MM.1S (cell line): Measurements from ENCODE around the gene ANKH.
A peak's percentile ranks its signal among the peaks of the same experiment; 100 is the strongest.

Source experiments
- DNase-seq: peaks from one replicate; pipeline ENCODE4 v3.0.0-alpha.2; 2015
- H2AFZ ChIP-seq: fragments of 300-600 bp; sonication (generic); 2 replicates; pipeline ENCODE4 v1.6.0; 2016; ENCODE audit warnings: antibody characterized with exemption, low read length
- H3F3A ChIP-seq: fragments of 300-600 bp; sonication (generic); 2 replicates; pipeline ENCODE4 v1.6.1; 2016; ENCODE audit warnings: mild to moderate bottlenecking, antibody characterized with exemption, low read length, moderate library complexity, mixed read lengths; ENCODE audit not compliant: insufficient read depth
- H3K27ac ChIP-seq: fragments of 300-600 bp; sonication (generic); 2 replicates; pipeline ENCODE4 v1.5.1; 2016; ENCODE audit warnings: mild to moderate bottlenecking, low read length
- H3K27me3 ChIP-seq: fragments of 300-600 bp; sonication (generic); replicated peaks from 2 replicates; pipeline ENCODE4 v1.6.0; 2016; ENCODE audit warnings: low read length; ENCODE audit not compliant: insufficient read depth
- H3K36me3 ChIP-seq: fragments of 300-600 bp; sonication (generic); replicated peaks from 2 replicates; pipeline ENCODE4 v1.6.1; 2016; ENCODE audit warnings: mild to moderate bottlenecking, low read length, mixed read lengths; ENCODE audit not compliant: insufficient read depth
- H3K4me1 ChIP-seq: fragments of 300-600 bp; sonication (generic); 2 replicates; pipeline ENCODE4 v1.6.1; 2016; ENCODE audit warnings: low read length, mixed read lengths
- H3K4me2 ChIP-seq: fragments of 300-600 bp; sonication (generic); 2 replicates; pipeline ENCODE4 v1.6.0; 2016; ENCODE audit warnings: low read depth, low read length
- H3K4me3 ChIP-seq: fragments of 300-600 bp; sonication (generic); 2 replicates; pipeline ENCODE4 v1.5.1; 2016; ENCODE audit warnings: low read length, mixed read lengths
- H3K79me2 ChIP-seq: fragments of 300-600 bp; sonication (generic); 2 replicates; pipeline ENCODE4 v1.6.1; 2016; ENCODE audit warnings: mixed run types, low read length, mixed read lengths
- H3K9ac ChIP-seq: fragments of 300-600 bp; sonication (generic); 2 replicates; pipeline ENCODE4 v1.6.1; 2016; ENCODE audit warnings: low read length, mixed read lengths
- H3K9me2 ChIP-seq: fragments of 300-600 bp; sonication (generic); replicated peaks from 2 replicates; pipeline ENCODE4 v1.6.1; 2016; ENCODE audit warnings: mild to moderate bottlenecking, low read length, mixed read lengths; ENCODE audit not compliant: insufficient read depth
- H3K9me3 ChIP-seq: fragments of 300-600 bp; sonication (generic); replicated peaks from 2 replicates; pipeline ENCODE4 v1.6.1; 2016; ENCODE audit warnings: mild to moderate bottlenecking, low read length, mixed read lengths; ENCODE audit not compliant: insufficient read depth
- H4K20me1 ChIP-seq: fragments of 300-600 bp; sonication (generic); 2 replicates; pipeline ENCODE4 v1.6.1; 2016; ENCODE audit warnings: mild to moderate bottlenecking, low read length, moderate library complexity, mixed read lengths; ENCODE audit not compliant: insufficient read depth
- EZH2 ChIP-seq: fragments of 300-600 bp; sonication (generic); optimal IDR thresholded peaks from 2 replicates; pipeline ENCODE3; 2017; ENCODE audit warnings: low read depth, mild to moderate bottlenecking, antibody characterized with exemption, low read length, mixed read lengths
- EZH2phosphoT487 ChIP-seq: fragments of 300-600 bp; sonication (generic); IDR thresholded peaks from 2 replicates; pipeline ENCODE4 v1.6.1; 2018; ENCODE audit warnings: antibody characterized with exemption, low read length
- TF ChIP-seq, protein P1 (sequence below): fragments of 300-600 bp; sonication (generic); IDR thresholded peaks from 2 replicates; pipeline ENCODE4 v1.5.1; 2016; ENCODE audit warnings: antibody characterized with exemption, low read length, mixed read lengths

The ANKH gene

DNA sequence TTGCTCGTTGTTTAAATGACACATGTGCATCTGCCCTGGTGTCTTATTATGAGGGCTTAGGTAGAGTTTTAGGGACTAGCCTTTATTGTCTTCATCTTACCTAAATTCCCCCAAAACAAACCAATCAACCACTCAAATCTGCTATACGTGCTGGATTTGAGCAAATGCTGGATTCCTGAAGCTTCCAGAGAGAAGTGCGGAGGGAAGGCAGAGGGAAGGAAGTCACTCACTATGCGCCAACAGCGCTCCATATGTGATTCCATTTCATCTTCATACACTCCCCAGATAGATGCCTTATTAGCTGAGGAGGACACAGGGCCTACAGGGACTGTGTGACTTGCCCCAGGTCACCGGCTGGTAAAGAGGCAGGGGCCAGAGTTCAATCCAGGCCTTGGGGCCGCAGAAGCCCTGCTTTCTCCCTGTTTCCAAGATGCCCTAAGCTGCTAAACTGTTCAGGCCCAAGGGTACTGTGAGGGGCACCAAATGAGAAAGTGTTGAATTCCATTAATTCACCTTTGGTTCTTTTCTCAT, 143.6 kb downstream of the ANKH start:
- Histone ChIP-seq H3K4me1 (no peaks in the 10 kb centered on the region), H3K4me2 (no peak overlapping the region), H3K4me3 (no peak overlapping the region), H4K20me1 (no peaks in the 10 kb centered on the region), H3K9ac (no peak overlapping the region), H3K79me2 (no peaks in the 10 kb centered on the region), H3F3A (no peaks in the 10 kb centered on the region), H3K27ac (no peak overlapping the region), H3K27me3 (no peaks in the 10 kb centered on the region), H3K9me3 (no peaks in the 10 kb centered on the region), H3K36me3 (no peaks in the 10 kb centered on the region), H3K9me2 (no peaks in the 10 kb centered on the region), H2AFZ (no peak overlapping the region)
- DNase-seq, result no peak
- TF ChIP-seq EZH2phosphoT487 (no peak), EZH2 (no peak)
- TF ChIP-seq, protein P1, sequence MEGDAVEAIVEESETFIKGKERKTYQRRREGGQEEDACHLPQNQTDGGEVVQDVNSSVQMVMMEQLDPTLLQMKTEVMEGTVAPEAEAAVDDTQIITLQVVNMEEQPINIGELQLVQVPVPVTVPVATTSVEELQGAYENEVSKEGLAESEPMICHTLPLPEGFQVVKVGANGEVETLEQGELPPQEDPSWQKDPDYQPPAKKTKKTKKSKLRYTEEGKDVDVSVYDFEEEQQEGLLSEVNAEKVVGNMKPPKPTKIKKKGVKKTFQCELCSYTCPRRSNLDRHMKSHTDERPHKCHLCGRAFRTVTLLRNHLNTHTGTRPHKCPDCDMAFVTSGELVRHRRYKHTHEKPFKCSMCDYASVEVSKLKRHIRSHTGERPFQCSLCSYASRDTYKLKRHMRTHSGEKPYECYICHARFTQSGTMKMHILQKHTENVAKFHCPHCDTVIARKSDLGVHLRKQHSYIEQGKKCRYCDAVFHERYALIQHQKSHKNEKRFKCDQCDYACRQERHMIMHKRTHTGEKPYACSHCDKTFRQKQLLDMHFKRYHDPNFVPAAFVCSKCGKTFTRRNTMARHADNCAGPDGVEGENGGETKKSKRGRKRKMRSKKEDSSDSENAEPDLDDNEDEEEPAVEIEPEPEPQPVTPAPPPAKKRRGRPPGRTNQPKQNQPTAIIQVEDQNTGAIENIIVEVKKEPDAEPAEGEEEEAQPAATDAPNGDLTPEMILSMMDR, result no peak

DNA sequence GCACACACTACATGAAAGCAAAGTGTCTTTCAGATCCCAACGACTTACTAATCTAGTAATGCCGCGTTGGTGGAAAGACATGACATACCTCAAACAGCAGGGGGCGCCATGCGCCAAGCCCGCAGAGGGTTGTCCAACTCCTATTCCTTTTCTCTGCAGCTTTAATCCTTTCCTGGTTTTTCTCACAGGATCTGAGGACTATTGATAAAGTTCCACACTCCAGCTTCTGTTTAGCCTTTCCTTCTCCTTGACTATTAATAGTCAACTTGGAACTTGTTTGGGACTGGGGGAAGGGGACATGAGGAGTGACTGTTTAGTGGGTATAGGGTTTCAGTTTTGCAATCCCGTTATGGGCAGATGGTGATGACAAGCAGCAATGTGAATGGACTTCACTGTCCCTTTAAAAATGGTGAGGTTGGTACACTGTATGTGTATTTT, 144.1 kb downstream of the ANKH start:
- Histone ChIP-seq H4K20me1 (no peaks in the 10 kb centered on the region), H3K27me3 (no peaks in the 10 kb centered on the region), H3K9me3 (no peaks in the 10 kb centered on the region), H3K27ac (no peak overlapping the region), H3K9me2 (no peaks in the 10 kb centered on the region), H3K4me2 (no peak overlapping the region), H3K79me2 (no peaks in the 10 kb centered on the region), H3K4me3 (no peak overlapping the region), H3K9ac (no peak overlapping the region), H3K4me1 (no peaks in the 10 kb centered on the region), H2AFZ (no peak overlapping the region), H3F3A (no peaks in the 10 kb centered on the region), H3K36me3 (no peaks in the 10 kb centered on the region)
- peak; percentile 72 for DNase-seq
- TF ChIP-seq, protein P1, result peak; percentile 95
- TF ChIP-seq EZH2, result no peak

DNA sequence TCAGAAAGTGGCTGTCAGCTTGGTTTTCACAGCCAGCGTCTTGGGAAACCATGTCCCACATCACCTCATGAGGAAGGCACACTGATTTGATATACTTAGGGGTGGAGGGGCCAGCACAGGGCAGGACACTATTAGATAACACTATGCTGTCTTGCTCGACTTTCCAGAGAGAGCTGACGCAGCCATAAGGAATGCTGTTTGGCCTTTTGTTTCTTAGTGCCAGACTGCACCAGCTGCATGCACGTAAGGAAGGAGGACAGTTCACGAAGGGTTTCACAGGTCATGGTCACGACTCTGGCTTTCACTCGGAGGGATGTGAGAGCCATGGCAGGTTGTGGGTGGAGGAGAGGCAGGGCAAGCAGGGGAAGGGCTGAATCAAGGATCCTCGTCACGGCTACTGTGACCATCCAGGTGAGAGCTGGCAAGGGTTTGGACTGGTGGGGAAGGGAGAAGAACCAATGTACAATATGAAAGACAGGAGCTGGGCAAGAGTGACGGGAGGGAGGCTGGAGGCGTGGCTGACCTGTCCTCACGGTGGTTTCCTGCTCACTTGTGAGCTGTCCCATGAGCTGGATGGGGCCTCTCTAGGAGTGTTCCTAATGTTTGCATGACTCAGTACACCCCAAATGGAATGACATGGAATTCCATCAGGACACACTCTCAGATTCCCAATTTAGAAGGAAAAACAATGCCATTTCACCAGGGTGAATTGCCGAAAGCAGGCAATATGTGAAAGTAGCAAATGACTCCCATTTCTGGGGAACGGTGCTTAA, 145.3 kb downstream of the ANKH start:
- Histone ChIP-seq H3K27ac (no peak overlapping the region), H3K9me3 (no peaks in the 10 kb centered on the region)
- DNase-seq, result no peak

More for the DNA sequence above, 145.3 kb downstream of the ANKH start:
- Histone ChIP-seq H2AFZ (no peak overlapping the region), H3K9me2 (no peaks in the 10 kb centered on the region), H3F3A (no peaks in the 10 kb centered on the region), H3K27me3 (no peaks in the 10 kb centered on the region), H3K36me3 (no peaks in the 10 kb centered on the region), H4K20me1 (no peaks in the 10 kb centered on the region), H3K4me1 (no peaks in the 10 kb centered on the region), H3K79me2 (no peaks in the 10 kb centered on the region), H3K9ac (no peak overlapping the region), H3K4me3 (no peak overlapping the region), H3K4me2 (no peak overlapping the region)
- no peak for TF ChIP-seq EZH2phosphoT487
- TF ChIP-seq, protein P1, result no peak
- TF ChIP-seq EZH2, result no peak
